HG02588 (cell line): ENCODE data around the gene SSBP4.
"Not testable (repeated sequence)": the region's sequence is repeated elsewhere in the genome, so short reads cannot be mapped to it uniquely, and the experiment has no call there.

Source experiments
- ATAC-seq: cut with Tn5 transposase; IDR thresholded peaks from one replicate; pipeline ENCODE4 v1.9.1; 2021; ENCODE audit warnings: mild to moderate bottlenecking, moderate library complexity; ENCODE audit not compliant: unreplicated experiment

Gene SSBP4

DNA sequence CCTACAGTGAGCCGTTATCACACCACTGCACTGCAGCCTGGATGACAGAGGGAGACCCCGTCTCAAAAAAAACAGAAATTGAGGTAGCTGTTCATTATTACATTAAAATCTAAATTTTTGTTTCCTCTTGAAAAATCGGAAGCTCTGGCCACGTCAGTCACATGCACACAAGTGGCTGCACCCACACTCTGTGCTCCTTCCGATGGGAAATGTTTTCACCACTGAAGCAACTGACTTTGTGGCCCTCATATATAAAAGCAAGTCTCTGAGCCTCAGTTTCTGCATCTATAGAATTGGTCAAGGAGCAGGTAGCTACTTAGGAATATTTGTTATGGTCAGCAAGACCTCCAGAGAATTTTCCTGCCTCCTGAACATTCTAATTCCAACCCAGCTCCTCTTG is 26.3 kb upstream of the SSBP4 start:
- ATAC-seq, result no peak

DNA sequence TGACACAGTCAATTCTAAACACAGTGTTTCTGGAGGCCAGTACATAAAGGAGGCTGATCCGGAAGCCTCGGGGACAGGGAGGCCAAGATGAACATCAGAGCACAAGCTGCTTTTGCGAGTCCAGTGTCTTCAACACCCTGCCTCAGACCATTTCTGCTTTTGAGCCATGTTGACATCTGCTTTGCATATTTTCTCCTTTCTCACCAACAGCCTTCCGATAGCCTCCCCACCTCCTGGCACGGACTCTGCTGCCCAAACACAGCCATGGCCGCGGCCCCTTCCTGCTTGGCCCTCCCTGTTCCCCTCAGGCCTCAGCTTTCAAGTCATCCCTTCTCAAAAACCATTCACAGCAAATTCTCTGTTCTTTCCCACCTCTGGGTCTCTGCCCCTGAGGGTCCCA is 25.4 kb upstream of the SSBP4 start:
- no peak for ATAC-seq

DNA sequence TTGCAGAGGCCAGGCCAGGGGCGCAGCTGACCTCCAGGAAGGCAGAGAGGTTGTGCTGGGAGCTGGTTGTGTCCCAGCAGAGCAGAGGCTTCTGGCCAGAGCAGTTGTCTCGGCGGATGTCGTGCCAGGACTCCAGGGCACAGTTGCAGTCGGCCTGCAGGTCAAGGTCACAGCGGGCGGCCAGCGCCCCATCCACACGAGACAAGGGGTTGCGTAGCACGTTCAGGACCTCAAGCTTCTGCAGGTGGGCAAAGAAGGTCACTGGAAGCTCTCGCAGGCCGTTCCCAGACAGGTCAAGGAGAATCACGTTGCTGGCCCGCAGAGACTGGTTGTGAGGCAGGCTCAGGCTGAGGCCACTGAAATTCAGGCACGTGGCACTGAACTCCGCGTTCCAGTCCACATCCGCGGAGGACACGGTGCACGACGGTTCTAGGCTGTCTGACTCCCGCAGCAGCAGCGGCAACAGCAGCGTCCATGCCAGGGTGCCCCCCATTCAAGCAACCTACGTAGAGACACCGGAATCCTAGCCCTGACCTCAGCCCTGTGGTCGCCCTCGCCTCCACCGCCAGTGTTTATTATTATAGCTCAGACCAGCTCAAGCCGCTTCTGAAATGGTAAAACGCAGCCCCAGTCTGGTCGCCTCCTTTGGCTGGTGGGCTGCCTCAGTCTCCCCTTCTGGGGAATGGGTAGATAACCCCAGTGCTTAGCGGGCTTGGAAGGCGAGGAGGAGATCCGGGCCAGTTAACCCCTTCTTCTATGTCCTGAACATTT is 22.5 kb upstream of the SSBP4 start:
- no peak for ATAC-seq

DNA sequence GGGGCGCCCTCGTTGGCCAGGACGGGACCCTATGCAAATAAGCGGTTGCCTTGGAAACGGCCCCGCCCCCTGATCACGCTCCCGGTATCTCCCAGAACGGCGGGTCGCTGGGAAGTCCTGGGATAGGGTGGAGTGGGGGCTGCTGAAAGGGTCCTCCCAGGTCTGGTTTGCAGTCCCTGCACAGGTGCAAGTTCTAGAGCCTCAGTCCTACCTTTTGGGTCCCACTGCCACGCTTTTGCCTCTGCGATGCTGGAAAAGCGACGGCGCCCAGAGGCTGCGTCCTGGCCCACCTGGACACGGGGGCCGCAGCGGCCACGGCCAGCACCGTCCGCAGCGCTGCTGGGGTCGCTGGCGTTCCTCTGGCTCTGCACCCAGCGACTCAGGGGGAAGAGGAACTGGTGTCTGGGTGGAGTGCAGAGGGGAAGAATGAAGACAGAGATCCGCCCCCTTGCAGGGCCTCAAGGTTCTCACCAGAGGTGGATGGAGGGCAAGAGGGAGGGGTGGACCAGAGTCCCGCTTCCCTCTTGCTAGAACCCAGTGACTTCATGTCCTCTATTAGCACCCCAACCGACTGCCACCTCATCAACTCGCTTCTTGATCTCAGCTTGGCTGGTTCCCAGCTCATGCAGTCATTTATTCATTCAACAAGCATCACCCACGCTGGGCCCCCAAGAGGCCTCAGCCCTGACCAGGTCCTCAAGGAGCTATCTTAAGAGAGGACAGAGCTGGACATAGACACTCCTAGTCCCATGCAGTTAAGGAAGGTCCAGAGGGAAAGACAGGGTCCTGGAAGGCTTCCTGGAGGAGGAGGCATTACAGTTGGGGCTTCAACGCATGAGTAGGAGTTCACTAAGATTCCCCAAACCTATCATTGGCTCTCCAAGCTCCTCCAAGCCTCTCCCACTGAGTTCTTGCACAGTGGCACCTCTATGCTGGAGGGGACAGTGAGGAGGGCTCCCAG is 21.7 kb upstream of the SSBP4 start, which contains the start of gene LRRC25:
Gene LRRC25 (minus strand): TSS at position 381 of the 961 bp plus-strand sequence. CDS start 659 bp downstream, outside the sequence.
- ATAC-seq, result no peak

DNA sequence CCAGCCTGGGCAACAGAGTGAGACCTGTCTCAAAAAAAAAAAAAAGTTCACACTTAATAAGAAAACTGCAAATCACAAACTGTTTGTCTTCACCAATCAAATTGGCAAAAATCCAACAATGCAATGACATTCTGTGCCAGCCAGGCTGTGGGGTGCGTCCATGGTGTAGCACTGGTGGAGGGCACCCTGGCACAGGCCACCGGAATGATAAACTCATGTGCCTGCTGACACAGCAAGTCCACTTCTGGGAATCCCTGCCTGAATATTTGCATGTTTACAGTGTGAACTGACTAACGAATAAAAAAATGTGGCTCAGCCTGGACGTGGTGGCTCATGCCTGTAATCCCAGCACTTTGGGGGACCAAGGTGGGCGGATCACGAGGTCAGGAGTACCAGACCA is 20.2 kb upstream of the SSBP4 start:
- ATAC-seq, result no peak

DNA sequence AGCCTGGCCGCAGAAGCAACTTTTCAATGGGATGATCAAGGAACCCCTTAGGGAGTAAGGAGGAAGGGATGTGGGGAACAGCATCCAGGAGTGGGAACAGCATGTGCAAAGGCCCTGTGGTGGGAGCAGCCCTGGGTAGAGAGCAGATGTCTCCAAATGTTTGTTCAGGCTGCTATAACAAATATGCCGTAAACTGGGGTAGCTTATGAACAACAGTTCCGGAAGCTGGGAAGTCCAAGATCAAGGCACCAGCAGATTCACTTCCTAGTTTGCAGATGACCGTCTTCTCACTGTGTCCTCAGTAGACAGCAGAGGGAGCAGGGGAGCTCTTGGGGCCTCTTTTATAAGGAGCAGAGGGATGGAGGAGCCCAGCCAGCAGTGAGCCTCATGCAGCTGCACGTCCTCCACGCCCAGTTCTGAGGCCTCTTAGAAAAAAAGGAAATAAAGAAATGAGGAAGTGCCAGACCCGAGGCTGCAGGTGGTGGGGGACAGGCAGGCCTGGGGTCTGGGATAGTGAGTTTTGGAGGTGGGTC is 17.6 kb upstream of the SSBP4 start:
- ATAC-seq, result no peak

DNA sequence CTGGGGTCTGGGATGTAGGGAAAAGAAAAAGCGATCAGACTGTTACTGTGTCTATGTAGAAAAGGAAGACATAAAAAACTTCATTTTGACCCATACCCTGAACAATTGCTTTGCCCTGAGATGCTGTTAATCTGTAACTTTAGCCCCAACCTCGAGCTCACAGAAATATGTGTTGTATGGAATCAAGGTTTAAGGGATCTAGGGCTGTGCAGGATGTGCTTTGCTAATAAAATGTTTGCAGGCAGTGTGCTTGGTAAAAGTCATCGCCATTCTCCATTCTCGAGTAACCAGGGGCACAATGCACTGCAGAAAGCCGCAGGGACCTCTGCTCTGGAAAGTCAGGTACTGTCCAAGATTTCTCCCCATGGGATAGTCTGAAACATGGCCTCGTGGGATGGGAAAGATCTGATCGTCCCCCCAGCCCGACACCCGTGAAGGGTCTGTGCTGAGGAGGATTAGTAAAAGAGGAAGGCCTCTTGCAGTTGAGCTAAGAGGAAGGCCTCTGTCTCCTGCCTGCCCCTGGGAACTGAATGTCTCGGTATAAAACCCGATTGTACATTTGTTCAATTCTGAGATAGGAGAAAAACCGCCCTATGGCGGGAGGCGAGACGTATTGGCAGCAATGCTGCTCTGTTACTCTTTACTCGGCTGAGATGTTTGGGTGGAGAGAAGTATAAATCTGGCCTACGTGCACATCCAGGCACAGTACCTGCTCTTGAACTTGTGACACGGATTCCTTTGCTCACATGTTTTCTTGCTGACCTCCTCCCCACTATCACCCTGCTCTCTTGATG is 16.5 kb upstream of the SSBP4 start:
- ATAC-seq, result not testable (repeated sequence)

DNA sequence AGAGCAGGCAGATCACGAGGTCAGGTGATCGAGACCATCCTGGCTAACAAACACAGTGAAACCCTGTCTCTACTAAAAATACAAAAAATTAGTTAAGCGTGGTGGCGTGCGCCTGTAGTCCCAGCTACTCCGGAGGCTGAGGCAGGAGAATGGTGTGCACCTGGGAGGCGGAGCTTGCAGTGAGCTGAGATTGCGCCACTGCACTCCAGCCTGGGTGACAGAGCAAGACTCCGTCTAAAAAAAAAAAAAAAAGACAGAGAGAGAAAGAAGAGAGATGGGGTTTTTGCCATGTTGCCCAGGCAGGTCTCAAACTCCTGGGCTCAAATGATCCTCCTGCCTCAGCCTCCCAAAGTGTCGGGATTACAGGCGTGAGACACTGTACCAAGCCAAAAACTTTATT is 13.4 kb upstream of the SSBP4 start:
- not testable (repeated sequence) for ATAC-seq

DNA sequence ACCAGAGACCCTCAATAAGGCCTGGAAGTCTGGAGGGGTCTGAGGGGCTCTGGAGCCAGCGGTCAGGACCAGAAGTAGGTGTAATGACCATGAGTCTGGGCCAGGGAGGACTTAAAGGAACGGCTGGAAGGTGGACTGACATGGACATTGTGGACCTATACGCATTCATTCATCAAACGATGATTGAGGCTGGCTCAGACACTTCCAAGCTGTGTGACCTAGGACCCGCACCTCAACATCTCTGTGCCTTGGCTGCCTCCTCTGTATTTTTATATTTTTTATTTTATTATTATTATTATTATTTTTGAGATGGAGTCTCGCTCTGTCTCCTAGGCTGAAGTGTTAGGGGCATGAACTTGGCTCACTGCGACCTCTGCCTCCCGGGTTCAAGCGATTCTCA is 12.4 kb upstream of the SSBP4 start:
- ATAC-seq, result no peak

DNA sequence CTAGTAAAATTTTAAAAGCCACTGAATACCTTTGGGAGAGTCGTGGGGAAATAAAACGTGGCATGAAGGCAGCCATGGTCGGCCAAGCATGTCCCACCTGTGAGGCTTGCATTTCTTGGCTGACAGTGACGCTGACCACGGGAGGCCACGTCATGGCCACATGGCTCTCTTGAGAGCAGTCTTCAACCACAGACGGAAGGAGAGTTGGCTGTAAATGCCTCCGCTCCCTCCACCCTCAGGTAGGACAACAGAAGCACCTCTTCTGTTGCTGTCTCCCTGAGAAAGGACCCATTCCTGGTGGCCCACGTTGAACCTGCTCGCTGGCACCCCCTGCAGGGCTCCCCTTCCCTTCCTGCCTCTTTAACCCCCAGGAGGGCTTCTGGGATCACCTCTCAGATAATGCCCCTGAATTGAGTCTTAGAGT is 11.1 kb upstream of the SSBP4 start:
- no peak for ATAC-seq

DNA sequence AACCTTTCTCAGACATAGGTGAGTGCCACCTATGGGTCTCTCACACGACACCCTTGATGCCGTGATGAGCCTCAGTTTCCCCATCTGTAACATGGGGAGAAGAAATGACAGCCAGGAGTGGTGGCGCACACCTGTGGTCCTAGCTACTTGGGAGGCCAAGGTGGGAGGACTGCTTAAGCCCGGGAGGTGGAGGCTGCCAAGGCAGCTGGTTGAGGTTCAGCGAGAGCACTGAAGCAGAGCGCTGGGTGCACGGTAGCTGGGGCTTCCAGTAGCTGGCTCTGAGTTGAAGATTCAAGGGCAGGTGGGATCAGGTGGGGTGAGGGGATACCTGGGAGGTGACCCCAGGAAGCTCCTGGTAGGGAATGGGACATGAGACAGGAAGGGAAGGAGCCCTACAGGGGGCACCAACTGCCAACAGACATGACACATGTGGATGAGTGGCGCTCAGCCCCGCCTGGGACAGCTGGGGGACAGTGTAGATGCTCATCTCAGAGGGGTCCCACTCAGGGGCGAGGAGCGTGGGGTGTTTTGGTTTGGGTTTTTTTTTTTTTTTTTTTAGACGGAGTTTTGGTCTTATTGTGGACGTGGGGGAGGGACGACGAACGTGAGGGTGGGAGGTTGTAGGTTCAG is 6.5 kb upstream of the SSBP4 start:
- no peak for ATAC-seq

DNA sequence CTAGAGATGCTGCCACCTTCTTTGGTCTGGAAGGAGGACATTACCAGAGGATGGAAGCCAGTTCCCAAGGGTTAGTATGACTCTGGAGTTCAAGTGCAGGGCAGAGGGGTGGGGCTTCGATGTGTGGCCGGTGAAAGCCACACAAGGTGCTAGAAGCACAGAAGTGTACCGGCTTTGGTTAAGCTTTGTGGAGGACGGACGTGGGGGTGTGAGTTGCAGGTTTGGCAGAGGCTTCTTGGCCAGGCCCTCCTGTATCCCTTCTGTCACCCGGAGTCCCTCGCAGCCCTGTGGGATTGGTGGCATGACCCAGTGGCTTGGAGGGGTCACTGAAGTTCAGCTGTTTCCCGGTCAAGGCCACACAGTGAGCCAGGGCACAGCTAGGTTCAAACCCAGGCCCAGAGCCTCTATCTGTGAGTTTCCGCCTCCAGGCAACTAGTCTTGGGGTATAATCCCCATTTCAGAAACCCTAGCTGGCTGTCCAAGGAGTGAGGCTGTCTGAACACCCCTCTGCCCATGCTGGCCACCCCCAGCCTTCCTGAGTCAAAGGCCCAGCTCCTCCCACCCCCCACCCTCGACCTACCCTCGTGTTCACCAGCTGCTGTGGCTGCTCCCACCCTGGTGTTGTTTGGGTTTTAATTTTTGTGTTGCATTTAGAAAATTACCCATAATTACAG is 4.6 kb upstream of the SSBP4 start:
- ATAC-seq, result no peak

DNA sequence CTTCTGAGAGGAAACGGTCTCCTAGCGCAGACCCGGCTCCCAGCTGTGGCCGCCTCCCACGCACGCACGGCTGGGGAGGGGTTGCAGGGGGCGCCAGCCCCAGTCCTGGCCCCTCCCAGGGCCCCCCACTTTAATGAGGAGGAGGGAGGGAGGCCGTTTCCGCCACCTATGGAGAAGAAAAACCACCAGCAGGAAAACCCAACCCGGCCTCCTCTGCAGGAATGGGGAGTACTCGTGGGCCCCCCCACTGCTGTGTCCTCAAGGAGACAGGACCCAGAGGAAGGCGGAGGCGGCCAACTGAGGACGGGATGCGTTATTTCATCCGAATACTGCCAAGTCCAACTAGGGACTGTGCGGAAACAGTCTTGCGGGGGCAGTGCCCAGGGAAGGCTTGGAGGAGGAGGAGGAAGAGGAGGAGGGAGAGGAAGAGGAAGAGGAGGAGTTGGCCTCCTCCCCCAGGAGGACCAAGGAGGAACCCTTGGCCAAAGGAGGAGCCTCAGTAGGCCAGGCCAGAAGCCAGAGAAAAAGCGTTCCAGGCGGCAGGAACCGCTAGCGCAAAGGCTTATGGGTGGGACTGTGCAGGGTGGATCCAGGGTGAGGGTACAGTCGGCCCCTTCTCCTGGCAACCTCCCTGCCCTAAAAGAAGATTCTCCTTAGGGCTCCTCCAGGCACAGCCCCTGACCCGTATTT is 3.9 kb upstream of the SSBP4 start:
- ATAC-seq, result no peak

DNA sequence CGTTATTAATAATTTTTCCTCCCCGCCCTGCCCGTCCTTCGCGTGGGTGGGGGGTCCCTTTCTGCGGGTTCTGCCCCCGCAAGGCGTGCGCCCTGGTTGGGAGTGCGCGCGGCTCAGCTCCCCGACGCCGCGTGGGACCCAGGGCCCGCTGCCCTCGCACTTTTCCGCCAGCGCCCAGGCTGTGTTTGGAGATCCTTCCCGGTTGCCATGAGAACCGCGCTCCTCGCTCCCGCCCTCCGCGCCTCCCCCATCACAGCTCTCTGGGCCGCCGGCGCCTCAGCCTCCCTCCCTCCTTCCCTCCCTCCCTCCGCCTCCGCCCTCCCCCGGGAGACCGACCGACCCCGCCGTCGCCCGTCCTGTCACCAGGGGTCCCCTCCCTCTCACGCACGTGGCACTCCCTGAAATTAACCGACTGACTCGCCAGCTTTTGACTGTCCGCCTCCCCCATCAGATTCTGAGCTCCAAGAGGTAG is 2.4 kb upstream of the SSBP4 start:
- ATAC-seq, result no peak

DNA sequence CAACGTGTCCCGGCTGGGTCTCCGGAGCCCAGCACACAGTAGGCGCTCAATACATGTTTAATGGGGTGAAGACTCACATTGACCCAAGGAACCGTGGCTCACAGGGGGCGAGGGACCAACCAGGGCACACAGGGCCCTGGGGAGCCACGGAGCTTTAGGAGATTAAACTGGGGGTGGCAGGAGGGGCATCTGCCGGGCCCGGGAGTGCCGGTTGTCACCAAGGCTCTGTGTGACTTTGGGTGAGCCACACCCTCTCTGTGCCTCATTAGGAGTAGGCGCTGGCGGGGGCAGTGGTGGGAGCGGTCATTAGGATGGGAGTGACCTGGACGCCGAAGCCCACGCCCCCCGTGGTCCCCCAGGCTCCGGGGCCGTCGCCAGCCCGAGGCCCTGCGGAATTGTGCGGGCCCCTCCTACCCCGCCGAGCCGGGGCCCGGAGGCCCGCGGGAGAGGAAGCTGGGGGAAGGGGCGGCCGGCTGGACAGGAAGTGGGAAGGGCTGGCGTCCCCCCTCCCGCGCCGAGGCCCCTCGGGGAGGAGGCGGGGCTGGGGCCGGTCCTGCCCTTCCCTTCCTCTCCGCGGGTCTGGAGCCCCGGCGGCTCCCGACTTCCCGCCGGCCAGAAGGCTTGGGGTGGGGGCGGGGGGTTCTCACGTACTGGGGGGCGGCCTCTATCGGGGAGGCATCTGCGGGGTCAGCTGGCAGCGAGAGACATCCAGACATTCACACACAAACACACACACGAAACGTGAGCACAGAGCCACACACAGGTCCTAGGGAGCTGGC is 1.8 kb upstream of the SSBP4 start:
- ATAC-seq, result no peak

DNA sequence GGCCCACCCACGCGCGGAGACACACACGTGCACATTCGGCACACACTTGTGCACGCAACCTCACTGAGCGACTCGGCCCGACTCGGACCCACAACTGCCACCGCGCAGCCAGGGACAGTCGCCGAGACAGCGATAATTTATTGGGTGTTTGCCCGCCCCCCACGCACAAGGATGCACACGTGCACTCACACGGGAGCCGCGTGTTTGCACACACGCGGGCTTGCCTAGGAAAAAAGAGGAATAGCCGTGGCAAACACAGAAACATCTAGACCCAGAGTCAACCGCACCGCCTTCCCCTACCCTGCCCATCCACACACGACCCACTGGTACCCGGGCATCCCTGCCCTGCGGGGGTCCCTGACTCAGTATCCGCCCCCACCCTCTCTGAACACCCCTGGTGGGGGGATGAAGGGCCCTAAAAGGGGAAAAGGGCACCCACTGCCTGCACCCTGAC is 1.1 kb upstream of the SSBP4 start:
- no peak for ATAC-seq

DNA sequence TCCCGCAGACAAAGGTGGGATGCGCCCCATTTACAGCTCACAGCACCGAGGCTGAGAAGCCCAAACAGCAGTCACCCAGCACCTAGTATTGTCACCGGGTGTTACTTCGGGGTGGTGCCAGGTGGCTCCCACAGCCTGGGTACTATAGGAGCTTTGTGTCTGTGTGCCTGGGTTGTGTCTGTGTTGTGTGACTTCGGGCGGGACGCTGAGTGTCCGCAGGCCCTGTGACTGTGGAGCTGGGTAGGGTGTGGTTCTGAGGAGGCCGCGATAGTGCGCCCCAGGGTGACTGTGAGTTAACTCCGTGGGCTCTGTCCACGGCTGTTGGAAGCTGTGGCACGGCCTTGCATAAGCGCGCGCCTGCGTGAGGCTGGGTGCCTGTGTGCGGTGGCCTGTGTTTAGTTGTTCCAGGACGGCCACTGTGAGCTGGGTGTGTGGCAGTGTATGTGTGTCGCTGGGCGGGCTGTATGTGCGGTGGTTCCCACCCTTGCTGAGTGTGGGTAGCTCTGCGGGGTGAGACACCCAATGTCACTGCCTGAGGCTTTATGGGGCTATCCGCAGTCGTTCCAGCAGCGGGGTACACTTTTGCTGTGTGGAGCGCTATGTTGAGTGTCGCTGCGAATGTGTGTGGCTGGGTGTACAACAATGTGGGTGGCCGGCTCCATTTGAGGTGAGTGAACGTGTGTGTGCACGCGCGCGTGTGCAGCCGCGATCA is 559 bp upstream of the SSBP4 start:
- no peak for ATAC-seq
